ENCODE results near the gene ADIG.

The ADIG gene

DNA sequence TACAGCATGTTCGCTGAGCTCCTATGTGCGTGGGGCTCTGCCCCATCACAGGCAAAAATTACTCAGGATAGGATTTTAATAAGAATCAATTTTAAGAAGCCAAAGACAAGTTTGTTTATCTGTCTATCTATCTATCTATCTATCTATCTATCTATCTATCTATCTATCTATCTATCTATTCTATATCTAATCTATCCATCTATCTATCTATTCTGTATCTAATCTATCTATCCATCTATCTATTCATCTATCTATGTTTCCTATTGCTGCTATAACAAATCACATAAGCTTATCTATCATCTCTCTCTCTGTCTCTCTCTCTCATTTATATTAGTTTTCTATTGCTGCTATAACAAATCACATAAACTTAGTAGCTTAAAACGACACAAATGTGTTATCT is 22.3 kb downstream of the ADIG start:
- no peak for DNase-seq

DNA sequence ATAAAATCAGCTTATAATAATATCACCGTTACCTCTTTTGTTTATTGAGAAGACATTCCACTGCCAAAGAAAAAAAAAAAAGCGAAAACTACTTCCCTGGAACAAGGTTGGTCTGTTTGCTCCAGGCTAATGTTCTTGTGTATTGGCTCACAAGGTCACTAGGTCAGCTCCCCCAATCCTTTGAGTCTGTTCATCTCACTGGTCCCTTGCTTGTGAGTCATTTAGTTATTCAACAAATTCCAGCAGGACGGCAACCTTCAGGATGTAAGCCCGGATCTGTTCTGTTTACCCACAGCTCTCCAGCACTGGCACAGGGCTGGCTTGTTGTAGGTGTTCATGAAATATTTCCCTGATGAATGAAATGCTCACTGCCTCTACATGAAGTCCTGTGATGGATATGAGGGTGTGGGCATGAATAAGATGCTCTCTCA is 23.9 kb downstream of the ADIG start:
- DNase-seq: no peak

DNA sequence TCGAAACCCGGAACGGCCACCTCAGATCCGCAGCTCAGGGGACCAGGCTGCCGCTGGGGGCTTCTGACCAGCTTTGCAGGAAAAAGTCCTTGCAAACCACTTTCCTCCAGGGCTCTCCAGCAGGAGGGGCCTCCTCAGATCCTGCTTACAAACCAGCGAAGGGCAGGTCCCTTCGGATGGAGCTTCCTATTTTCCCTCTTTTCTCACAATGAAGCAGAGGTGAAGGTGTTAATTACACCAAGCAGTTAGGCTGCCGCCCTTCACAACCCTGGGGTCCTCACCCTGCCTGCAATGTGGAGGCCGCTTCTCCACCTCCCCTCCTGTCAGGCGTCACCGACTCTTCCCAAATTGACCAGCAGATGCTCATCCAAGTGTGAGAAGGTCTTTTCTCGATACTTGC is 26.4 kb downstream of the ADIG start:
- DNase-seq: no peak

DNA sequence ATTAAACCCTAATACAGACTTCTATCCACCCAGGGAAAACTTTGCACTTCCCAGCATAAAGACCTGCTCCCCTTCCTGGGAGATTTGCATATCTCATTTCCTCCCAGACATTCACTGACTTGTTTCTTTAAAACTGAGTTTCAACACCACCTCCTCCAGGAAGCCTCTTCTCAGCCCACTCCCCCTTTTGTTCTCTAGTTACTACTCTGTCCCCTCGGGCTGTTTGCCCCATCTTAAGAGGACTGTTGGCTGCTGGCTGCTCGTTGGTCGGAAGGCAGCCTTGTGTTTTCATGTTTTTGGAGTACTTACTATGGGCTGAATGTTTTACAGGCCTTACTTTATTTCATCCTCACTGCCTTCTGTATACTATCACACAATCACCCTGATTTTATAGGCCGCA is 27.2 kb downstream of the ADIG start:
- no peak for DNase-seq

DNA sequence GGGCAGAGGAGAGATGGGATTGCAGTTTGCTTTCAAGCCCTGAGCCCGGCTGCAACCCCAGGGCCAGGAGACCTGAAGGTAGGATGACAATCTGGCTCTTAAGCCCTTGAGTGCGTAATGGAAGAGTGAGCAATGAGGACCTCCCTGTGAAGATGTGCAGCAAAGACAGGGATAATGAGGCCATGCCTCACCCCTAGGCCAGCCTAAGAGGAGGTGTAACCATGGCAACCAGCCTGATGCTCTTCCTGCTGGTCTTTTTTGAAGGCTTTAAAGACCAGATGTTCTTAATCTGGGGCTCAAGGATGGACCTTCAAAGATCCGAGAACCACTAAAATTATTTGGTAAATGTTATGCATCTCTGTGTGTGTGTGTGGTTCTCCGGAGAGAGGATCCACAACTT is 28.8 kb downstream of the ADIG start:
- DNase-seq: no peak

DNA sequence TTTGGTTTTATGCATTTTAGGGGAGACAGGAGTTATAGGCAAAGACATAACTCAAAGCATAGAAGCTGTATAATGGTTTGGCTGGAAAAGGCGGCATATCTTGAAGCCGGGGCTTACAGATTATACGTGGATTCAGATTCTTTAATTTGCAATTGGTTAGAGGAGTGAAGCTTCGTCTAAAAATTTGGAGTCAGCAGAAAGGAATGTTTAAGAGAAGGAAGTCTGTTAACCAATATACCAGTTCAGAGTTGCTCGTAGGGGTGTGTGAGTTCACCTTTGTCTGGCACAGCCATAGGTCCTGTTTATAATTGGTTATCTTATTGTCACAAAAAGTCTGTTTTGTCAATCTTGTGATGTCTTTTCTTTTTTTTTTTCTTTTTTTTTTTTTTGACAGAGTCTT is 29.5 kb downstream of the ADIG start:
- no peak for DNase-seq

DNA sequence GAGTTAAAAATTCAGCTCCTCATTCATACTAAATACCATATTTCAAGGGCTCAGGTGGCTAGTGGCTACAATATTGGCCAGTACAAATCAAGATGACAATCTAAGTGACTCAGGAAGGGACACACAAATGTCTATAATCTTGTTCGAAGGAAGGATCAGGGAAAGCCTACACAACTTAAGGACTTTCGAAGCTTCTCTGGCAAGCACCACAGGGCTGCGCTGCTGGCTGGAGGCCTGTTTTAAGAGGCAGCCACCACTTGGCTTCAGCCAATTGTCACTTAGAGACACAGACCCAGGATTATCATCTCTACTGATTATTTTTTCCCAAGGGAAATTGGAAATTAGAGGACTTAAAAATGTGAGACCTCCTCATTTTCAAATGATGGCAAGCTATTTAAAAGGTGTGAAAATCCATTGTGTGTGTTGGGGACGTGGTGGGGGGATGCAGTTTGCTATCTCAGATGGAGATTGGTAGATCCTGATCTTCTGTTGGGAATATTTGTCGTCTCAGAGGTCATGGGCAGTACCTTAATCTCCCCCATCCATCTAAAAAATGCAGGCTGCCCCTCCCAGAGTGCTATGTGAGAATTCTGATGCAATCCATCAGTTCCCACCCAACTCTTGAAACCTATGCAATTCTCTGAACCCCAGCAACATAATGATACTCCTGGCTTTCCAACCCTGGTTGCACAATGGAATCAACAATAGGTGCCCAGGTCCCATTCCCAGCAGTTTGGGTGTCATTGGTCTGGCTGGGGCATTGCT is 31.9 kb downstream of the ADIG start:
- DNase-seq: no peak

DNA sequence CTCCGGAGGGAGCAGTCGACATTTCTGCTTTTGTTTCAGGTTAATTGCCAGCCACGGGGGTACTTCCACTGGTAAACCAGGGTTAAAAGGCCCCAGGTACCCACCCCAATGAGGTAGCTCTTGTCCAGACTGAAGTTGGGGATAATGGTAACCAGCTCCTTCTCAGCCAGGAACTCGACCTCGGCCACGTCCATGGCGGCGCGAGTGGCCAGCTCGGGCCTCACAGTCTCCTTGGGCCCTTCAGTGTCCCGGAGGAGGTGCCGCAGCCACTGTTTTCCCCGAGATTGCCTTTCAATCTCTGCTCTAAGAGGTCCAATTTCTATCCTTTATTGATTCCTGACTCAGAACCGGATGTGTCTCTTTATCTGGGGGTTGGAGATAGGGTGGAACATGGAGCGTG is 34.3 kb downstream of the ADIG start:
- no peak for DNase-seq

DNA sequence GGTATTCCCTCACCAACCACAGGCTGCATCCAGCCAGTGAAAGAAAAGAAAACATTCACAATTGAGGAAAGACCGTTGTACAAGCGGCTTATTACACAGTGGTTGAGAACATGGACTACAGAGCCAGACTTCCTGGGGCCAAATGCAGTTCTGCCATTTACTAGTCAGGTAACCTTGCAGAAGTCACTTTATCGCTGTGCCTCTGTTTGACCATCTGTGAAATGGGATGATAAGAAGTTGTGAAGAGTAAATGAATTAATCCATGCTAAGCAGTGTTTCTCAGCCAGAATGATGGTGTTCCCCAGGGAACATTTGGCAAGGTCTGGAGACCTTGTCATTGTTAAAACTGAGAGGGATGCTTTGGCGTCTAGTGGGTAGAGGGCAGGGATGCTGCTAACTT is 35.5 kb downstream of the ADIG start:
- no peak for DNase-seq

DNA sequence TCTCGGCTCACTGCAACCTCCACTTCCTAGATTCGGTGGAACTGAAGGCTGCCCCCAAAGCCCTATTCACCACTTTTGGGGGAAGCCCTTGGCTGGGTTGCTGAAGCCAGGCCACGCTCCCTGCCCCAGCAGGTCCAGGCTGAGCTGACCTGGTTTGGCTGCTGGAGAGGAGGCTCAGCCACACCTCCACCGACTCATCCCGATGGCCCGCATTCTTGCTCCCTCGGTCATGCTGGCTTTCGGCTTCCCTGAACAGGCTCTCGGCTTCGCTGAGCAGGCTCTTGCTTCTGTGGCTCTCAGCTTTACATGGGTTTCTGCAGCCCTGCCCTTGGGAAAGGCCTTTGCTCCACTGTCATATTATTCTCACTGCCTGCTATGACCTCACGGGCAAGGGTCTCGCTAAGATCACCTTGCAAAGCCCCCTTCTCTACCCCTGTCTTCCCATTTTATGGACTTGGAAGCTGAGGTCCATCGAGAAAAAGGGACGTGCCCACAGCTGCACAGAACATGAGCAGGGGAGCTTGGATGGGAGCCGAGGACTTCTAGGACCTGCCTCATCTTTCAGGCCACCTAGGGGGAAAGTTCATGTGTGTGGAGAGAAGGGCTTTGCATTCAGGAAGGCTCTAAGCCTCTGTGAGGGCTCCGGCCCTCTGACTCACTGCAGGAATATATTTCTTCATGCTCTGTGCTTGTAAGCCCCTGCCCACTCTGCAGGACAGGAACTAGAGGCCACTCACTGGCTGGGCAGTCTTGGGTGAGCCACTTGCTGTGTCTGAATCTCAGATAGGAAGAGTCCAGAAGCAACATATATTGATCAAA is 36.2 kb downstream of the ADIG start:
- no peak for DNase-seq

DNA sequence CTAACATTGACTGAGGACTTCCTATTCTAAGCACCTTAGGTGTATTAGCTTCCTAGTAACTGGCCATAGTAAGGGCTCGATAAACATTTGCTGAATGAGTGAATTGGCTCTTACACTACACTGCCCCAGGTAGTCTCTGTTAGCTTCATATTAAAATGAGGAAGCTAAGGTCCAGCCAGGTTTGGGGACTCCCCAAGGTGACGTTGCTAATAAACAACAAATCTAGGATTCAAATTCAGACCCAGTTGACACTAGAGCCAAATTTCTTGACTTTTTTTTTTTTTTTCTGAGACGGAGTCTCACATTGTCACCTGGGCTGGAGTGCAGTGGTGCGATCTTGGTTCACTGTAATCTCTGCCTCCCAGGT is 36.8 kb downstream of the ADIG start:
- DNase-seq: no peak

DNA sequence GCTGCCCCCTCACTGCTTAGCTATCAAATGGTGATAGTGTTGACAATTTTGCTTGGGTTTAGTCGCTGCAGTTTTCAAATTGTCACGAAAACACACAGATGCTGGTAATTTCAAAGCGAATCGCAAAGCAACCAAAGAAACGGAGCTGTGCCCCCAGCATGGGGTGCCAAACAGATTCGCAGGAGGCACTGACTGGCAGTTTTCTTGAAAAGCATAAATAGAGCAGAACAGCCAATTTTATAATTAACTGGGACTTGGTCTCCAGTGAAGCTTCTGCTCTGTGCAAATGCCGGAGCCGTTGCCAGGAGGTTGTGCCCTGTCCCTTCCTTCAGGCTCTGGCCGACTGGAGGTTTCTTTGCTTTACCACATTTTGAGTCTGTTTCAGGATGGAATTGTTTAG is 39.4 kb downstream of the ADIG start:
- no peak for DNase-seq

DNA sequence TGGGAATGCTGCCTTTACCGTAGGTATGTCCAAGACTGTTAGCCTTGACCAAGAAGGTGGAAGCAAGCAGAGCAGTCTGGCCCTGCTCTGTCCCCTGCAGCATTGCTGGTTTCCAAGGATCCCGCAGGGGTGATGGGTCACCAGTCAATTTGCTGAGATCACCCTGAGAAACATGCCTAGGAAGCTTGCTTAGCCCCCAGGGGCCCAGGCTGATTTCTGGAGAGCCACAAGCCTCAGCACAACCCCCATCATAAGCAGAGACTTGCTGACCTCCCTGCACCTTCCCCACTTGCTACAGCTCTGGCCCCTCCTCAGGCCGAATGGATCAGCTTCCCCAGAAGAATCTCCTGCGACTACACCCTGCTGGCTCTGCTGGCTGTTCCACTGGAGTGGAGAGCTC is 42.1 kb downstream of the ADIG start:
- no peak for DNase-seq

DNA sequence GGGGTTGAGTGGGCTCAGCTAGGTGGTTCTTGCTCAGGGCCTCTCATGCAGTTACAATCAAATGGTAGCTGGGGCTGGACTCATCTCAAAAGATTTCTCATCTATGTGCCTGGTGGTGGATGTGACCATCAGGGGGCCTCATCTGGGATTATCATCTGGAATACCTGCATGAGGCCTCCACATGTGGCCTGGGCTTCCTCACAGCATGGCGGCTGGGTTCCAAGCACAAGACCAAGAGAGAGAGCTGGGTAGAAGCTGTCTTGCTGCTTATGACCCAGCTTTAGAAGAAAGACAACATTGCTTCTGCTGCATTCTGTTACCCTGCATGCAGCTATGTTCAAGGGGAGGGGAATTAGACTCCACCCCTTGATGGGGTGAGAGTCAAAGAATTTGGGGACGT is 43.1 kb downstream of the ADIG start:
- DNase-seq: no peak

DNA sequence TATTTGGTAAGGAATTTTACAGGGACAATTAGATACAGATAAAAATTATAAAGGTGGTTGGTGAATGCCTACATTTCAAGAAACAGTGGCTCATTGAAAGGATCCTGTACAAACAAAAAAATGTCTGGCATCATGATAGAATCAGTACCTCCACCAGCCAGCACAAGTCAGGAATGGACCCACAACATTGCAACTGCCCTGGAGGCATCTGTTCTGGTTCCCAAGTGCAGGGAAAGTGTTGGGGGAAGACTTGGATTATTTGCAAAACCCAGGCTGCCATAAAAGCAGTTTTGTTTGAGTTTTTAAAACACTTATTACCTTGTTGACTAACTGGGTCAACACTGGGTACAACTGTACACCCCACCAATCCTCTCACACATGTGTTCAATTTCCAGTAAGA is 44.9 kb downstream of the ADIG start:
- DNase-seq: no peak

DNA sequence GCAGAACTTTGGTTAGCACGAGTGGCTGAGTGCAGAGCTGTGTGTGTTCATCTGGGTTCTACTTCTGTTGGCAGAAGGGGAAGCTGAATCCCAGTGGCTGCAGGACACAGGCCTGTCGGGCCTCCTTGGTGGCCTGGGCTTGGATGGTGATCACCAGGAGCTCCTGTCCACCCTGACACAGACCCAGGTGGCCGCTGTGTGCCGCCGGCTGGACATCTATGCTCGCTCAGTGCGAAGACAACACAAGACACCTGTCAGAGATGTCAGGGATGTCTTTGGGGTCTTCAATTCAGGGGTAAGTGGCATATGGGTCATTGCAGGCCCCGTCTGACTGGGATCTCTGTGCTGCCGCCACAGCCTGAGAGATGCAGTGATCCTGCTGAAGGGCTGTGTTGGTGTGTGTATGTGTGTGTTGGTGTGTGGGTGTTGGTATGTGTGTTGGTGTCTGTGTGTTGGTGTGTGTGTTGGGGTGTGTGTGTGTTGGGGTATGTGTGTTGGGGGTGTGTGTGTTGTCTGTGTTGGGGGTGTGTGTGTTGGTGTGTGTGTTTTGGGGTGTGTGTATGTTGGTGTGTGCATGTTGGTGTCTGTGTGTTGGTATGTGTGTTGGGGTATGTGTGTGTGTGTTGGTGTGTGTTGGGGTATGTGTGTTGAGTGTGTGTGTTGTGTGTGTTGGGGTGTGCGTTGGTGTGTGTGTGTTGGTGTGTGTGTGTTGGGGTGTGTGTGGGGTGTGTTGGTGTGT is 46.1 kb downstream of the ADIG start:
- DNase-seq: no peak

DNA sequence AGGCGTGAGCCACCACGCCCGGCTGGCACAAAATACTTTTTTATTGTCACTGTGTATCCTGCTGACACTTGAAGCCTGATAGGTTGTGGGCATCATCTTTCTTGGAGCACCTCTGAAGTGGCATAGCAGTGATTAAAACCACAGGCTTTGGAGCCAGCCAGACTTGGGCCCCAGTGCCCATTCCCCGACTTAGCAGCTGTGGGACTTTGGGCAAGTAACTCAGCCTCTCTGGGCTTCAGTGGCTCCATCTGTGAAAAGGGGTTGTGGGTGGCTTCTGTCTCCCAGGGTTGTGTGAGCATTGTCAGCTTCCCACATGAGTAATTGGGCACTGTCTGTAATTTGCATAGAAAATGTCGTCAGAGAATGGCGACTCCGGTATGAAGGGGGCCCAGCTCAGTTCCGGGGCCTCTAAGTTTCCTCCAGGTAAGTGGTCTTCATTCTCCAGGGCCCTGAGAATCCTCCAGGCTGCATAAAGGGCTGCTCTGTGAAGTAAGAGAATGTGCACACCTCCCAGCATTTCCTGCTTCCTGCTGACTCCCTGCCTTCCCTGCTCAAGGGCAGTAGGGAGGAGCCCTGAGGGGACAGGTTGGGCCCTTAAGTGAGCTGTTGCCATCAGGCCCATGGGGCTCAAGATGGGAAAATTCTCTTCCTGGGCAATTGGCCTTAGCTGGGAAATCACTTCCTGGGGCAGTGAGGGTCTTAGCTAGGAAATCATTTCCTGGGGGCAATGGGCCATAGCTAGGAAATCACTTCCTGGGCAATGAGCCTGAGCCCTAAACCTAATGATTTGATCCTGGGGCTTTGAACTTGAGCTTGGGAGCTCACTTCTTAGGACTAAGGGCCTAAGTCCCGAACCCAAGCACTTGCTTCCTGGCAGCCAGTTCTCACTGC is 47.8 kb downstream of the ADIG start:
- no peak for DNase-seq

DNA sequence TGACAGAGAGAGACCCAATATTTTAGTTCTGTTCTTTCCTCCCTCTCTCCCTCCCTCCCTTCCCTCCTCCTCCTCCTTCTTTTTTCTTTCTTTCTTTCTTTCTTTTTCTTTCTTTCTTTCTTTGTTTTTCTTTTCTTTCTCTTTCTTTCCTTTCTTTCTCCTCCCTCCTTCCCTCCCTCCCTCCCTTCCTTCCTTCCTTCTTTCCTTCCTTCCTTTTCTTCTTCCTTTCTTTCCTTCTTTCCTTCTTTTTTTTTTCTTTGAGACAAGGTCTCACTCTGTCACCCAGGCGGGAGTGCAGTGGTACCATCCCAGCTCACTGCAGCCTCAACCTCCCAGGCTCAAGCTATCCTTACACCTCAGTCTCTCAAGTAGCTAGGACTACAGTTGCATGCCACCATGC is 49.0 kb downstream of the ADIG start:
- DNase-seq: no peak

DNA sequence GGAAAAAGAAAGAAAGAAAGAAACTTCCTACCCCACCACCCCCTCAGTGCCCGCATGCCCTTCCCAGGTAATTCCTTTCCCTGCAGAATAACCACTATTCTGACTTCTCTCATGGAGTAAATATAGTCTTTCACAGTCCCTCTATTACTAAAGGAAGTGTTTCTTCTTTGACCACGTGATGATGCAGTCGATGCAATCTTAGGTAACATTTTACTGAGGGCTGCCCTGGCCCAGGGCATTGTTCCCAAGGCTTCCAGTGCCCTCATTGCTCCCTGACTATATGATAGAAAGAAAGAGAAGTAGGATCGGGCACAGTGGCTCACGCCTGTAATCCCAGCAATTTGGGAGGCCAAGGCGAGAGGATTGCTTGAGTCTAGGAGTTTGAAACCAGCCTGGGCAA is 49.7 kb downstream of the ADIG start:
- DNase-seq: no peak

DNA sequence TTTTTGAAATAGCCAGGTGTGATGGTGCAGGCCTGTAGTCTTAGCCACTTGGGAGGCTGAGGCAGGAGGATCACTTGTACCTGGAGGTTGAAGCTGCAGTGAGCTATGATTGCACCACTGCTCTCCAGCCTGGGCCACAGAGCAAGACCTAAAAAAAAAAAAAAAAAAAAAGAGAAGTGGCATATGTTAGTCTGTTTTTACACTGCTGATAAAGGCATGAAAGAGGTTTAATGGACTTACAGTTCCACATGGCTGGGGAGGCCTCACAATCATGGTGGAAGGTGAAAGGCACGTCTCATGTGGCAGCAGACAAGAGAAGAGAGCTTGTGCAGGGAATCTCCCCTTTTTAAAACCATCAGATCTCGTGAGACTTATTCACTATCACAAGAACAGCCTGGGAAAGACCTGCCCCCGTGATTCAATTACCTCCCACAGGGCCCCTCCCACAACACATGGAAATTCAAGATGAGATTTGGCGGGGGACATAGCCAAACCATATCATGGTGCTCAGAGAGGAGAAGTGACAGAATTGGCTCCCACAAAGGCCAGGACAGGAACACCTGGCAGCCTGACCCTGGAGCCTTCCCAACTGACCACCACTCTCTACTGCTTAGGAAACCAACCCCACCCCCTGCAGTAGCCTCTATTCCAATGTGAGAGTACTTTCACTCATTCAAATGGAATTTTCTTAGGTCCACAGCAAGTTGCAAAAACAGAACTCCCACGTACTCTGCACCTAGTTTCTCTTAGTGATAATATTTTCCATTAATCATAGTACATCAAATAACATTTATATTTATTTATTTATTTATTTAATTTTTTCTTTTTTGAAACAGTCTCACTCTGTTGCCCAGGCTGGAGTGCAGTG is 50.4 kb downstream of the ADIG start:
- no peak for DNase-seq

DNA sequence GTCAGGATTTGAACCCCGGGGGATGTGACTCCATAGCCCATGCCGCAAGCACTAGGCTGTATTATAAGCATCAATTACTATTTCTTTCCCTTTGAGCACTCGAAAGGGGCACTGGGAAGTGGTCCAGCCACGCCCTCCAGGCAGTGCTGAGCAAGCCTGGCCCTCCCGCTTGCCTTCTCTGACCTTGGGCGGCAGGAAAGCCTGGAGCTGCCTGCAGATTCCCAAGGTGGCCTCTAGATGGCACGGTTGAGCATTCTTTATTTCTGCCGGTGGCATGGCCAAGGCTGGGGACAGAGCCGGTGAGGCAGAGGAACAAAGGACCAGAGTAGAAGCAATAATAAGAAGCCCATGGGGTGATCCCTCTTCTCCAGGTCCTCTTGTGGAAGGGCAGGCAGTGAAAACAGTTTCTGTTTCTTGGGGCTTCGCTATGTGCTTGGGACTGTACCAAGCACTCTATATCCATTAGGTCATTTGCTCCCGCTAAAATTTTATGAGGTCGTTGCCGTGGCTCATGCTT is 52.6 kb downstream of the ADIG start:
- DNase-seq: no peak
